ENCODE data around the gene SCNN1B.
"Not testable (repeated sequence)": the region's sequence is repeated elsewhere in the genome, so short reads cannot be mapped to it uniquely, and the experiment has no call there.

The SCNN1B gene

GRCh38 chr16:23395732-23396131, 93.6 kb downstream of the SCNN1B start:
- no peak overlapping the region for H3K27ac ChIP-seq (ENCODE audit: low read depth, low read length, severe bottlenecking)
- no peak overlapping the region for H3K4me3 ChIP-seq (ENCODE audit: extremely low read depth, insufficient read depth, low read length, poor library complexity, severe bottlenecking)
- no peaks in the 10 kb centered on the region for H3K9me3 ChIP-seq (ENCODE audit: control insufficient read depth, low read length)
- peaks cover 48% of the 10 kb centered on the region for H3K36me3 ChIP-seq (ENCODE audit: control insufficient read depth, insufficient read depth, low read length)
- peaks cover 4% of the 10 kb centered on the region for H3K4me1 ChIP-seq (ENCODE audit: control insufficient read depth, insufficient read depth, low read length, poor library complexity, severe bottlenecking)
- whole genome bisulfite sequencing, 2 experiments (ENCODE audit: insufficient coverage in 2 of 2): 91 to 94% methylated on average over 6 of the region's 6 CpGs

- peaks cover 4% of the 10 kb centered on the region for H3K4me1 ChIP-seq (ENCODE audit: control insufficient read depth, insufficient read depth, low read length, poor library complexity, severe bottlenecking)
- H3K9me3 ChIP-seq (ENCODE audit: control insufficient read depth, low read length): no peaks in the 10 kb centered on the region
- WGBS, 2 experiments (ENCODE audit: insufficient coverage in 2 of 2): no CpG with 5 or more reads among the region's 2 CpGs
- no peak overlapping the region for H3K4me3 ChIP-seq (ENCODE audit: extremely low read depth, insufficient read depth, low read length, poor library complexity, severe bottlenecking)
- no peak overlapping the region for H3K27ac ChIP-seq (ENCODE audit: low read depth, low read length, severe bottlenecking)
- peaks cover 33% of the 10 kb centered on the region for H3K36me3 ChIP-seq (ENCODE audit: control insufficient read depth, insufficient read depth, low read length)
Measured at GRCh38 chr16:23397464-23397863, 95.4 kb downstream of the SCNN1B start.

GRCh38 chr16:23398987-23399805, 97.1 kb downstream of the SCNN1B start:
- 25 to 28% methylated on average over 11 to 14 of the region's 17 CpGs for WGBS, 2 experiments (ENCODE audit: insufficient coverage in 2 of 2)
- Histone ChIP-seq H3K27ac (ENCODE audit: low read depth, low read length, severe bottlenecking) (no peak overlapping the region), H3K4me3 (ENCODE audit: extremely low read depth, insufficient read depth, low read length, poor library complexity, severe bottlenecking) (no peak overlapping the region), H3K36me3 (ENCODE audit: control insufficient read depth, insufficient read depth, low read length) (peaks cover 33% of the 10 kb centered on the region), H3K4me1 (ENCODE audit: control insufficient read depth, insufficient read depth, low read length, poor library complexity, severe bottlenecking) (peaks cover 4% of the 10 kb centered on the region), H3K9me3 (ENCODE audit: control insufficient read depth, low read length) (no peaks in the 10 kb centered on the region)

DNA sequence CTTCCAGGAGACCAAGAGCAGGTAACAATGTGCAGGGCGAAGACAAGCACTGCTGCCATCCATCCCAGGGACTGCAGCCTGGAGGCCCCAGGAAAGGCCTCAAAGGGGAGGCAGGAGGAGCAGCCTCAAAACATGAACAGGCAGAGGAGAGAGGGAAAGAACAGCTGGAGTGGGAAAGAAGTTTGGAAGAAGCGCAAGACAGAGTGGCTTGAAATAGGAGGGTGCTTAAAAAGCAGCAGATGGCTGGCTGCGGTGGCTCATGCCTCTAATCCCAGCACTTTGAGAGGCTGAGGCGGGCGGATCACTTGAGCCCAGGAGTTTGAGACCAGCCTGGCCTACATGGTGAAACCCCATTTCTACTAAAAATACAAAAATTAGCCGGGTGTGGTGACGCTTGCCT, 98.3 kb downstream of the SCNN1B start:
- H3K9me3 ChIP-seq (ENCODE audit: control insufficient read depth, low read length); H3K4me3 ChIP-seq (ENCODE audit: extremely low read depth, insufficient read depth, low read length, poor library complexity, severe bottlenecking); H3K27ac ChIP-seq (ENCODE audit: low read depth, low read length, severe bottlenecking); H3K4me1 ChIP-seq (ENCODE audit: control insufficient read depth, insufficient read depth, low read length, poor library complexity, severe bottlenecking): not testable (repeated sequence)
- WGBS, 2 experiments (ENCODE audit: insufficient coverage in 2 of 2): 97 to 100% methylated on average over 3 to 5 of the region's 7 CpGs
- H3K36me3 ChIP-seq (ENCODE audit: control insufficient read depth, insufficient read depth, low read length): peaks cover 44% of the 10 kb centered on the region

DNA sequence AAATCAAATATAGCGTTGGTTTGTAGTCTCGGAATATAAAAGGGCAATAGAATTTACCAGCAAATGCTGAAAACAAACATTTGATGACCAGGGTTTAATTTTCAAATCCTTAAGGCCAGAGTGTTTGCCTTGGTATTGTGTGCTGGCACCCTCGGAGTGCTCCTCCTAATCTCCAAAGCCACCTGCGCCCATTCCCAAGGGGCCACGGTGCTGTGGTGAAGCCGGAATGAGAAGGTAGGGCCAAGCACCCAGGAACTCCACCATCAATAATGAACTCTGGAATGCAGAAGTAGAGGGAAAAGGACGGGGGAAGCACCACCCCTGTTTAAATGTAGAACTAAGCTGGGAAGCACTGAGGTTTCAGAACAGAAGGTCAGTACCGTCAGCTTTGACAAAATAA, 99.0 kb downstream of the SCNN1B start:
- H3K36me3 ChIP-seq (ENCODE audit: control insufficient read depth, insufficient read depth, low read length): peaks cover 50% of the 10 kb centered on the region
- H3K4me3 ChIP-seq (ENCODE audit: extremely low read depth, insufficient read depth, low read length, poor library complexity, severe bottlenecking): no peak overlapping the region

DNA sequence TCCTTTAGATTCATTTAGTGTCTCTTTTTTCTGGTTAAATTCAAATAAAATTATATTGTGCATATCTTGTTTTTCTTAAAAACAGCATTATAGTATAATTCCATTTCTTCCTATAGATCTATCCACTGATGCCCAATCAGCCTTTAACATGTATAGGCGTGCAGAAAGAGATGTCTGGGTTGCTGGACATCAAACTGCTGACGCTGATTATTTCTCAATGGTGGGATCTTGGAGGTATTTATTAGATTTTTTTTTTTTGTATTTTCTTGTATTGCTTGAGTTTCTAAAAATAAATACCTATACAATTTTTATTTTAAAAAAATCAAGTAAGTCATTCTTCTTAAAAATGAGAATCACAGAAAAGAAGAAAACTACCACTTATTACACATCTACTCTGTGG, 100.0 kb downstream of the SCNN1B start:
- H3K4me3 ChIP-seq (ENCODE audit: extremely low read depth, insufficient read depth, low read length, poor library complexity, severe bottlenecking): no peak overlapping the region
- peaks cover 4% of the 10 kb centered on the region for H3K4me1 ChIP-seq (ENCODE audit: control insufficient read depth, insufficient read depth, low read length, poor library complexity, severe bottlenecking)
- H3K9me3 ChIP-seq (ENCODE audit: control insufficient read depth, low read length): no peaks in the 10 kb centered on the region
- no peak overlapping the region for H3K27ac ChIP-seq (ENCODE audit: low read depth, low read length, severe bottlenecking)
- 83 to 100% methylated on average over 2 of the region's 2 CpGs for WGBS, 2 experiments (ENCODE audit: insufficient coverage in 2 of 2)
- peaks cover 58% of the 10 kb centered on the region for H3K36me3 ChIP-seq (ENCODE audit: control insufficient read depth, insufficient read depth, low read length)

More for the DNA sequence above, 99.0 kb downstream of the SCNN1B start:
- Histone ChIP-seq H3K27ac (ENCODE audit: low read depth, low read length, severe bottlenecking) (no peak overlapping the region), H3K4me1 (ENCODE audit: control insufficient read depth, insufficient read depth, low read length, poor library complexity, severe bottlenecking) (peaks cover 4% of the 10 kb centered on the region), H3K9me3 (ENCODE audit: control insufficient read depth, low read length) (no peaks in the 10 kb centered on the region)
- WGBS, 2 experiments (ENCODE audit: insufficient coverage in 2 of 2): 94 to 100% methylated on average over 1 to 2 of the region's 8 CpGs

DNA sequence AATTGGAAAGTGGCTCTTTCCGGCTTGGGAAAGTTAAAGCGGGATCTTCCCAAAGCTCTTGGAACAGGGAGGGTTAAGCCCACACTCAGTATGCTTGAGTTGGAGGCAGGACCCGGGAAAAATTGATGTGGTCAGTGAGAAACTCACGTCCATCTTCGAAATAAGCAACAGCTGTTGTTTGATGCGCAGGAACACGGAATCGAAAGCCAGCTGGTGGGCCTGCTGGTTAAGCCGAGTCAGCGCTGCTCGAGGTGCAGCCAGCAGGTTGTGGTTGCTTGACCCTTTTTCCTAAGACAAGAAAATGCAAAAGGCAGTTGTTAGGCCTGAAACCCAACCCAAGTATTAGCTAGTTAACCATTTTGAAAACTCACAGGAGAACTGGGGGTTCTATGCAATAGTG, 101.4 kb downstream of the SCNN1B start:
- WGBS, 2 experiments (ENCODE audit: insufficient coverage in 2 of 2): 89 to 96% methylated on average over 11 of the region's 11 CpGs
- Histone ChIP-seq H3K27ac (ENCODE audit: low read depth, low read length, severe bottlenecking) (no peak overlapping the region), H3K36me3 (ENCODE audit: control insufficient read depth, insufficient read depth, low read length) (peaks cover 45% of the 10 kb centered on the region), H3K4me3 (ENCODE audit: extremely low read depth, insufficient read depth, low read length, poor library complexity, severe bottlenecking) (no peak overlapping the region), H3K4me1 (ENCODE audit: control insufficient read depth, insufficient read depth, low read length, poor library complexity, severe bottlenecking) (peaks cover 4% of the 10 kb centered on the region), H3K9me3 (ENCODE audit: control insufficient read depth, low read length) (no peaks in the 10 kb centered on the region)

DNA sequence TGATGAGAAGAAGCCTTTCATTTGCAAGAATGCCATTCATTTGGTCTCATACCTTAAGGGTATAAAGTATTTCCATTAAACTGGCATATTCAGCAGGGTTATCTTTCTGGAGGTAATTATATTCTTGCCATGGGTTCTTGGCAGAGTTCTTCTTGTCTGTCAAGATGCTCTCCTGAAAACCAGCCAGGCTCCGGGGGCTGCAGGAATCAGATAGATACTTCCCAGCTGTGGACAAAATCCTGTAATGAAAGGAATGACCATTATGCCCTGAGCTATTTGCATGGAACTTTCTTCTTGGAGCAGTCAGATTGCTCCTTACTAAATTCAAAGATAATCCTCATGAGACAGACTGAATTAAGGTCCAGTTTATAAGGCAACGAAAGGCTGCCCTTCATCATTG, 103.9 kb downstream of the SCNN1B start:
- no peaks in the 10 kb centered on the region for H3K9me3 ChIP-seq (ENCODE audit: control insufficient read depth, low read length)
- H3K4me1 ChIP-seq (ENCODE audit: control insufficient read depth, insufficient read depth, low read length, poor library complexity, severe bottlenecking): peaks cover 5% of the 10 kb centered on the region
- H3K27ac ChIP-seq (ENCODE audit: low read depth, low read length, severe bottlenecking): no peak overlapping the region
- 86 to 100% methylated on average over 1 to 2 of the region's 2 CpGs for WGBS, 2 experiments (ENCODE audit: insufficient coverage in 2 of 2)
- H3K4me3 ChIP-seq (ENCODE audit: extremely low read depth, insufficient read depth, low read length, poor library complexity, severe bottlenecking): no peak overlapping the region
- H3K36me3 ChIP-seq (ENCODE audit: control insufficient read depth, insufficient read depth, low read length): peaks cover 45% of the 10 kb centered on the region

DNA sequence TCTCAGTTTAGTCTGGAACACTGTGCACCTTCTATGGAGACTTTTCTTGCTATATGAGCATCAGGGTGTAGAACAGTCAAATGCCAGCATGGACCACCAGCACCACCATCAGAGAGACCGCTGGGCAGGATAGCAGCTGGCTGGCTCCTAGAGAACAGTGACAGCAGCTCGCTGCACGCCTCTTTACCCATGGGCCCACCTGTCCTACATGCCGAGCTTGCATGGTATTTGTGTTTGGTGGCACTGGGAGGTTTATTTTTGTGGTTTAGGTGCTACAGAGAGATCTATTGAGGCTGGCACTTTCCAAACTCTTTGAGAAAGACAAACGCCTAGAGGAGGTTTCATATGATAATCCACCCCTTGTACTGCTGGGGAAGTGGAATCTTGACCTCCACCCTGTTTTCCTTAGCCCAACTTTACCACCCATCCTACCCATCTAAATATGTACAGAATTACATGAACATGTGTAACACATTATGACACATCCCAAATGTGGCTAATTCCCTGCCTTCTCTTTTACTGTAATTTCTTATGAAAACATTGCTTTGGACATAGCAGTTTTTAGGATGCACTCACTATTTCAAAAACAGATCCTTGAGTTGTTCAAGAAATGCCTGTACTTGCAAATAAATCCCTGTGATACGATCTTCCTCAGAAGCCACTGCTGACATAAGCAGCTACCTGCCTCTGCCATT, 104.6 kb downstream of the SCNN1B start:
- no peak overlapping the region for H3K27ac ChIP-seq (ENCODE audit: low read depth, low read length, severe bottlenecking)
- WGBS, 2 experiments (ENCODE audit: insufficient coverage in 2 of 2): 93 to 94% methylated on average over 2 to 5 of the region's 6 CpGs
- no peaks in the 10 kb centered on the region for H3K9me3 ChIP-seq (ENCODE audit: control insufficient read depth, low read length)
- H3K4me3 ChIP-seq (ENCODE audit: extremely low read depth, insufficient read depth, low read length, poor library complexity, severe bottlenecking): no peak overlapping the region
- peaks cover 52% of the 10 kb centered on the region for H3K36me3 ChIP-seq (ENCODE audit: control insufficient read depth, insufficient read depth, low read length)
- H3K4me1 ChIP-seq (ENCODE audit: control insufficient read depth, insufficient read depth, low read length, poor library complexity, severe bottlenecking): peaks cover 5% of the 10 kb centered on the region

GRCh38 chr16:23407436-23408127, 105.5 kb downstream of the SCNN1B start:
- H3K9me3 ChIP-seq (ENCODE audit: control insufficient read depth, low read length): no peaks in the 10 kb centered on the region
- peaks cover 5% of the 10 kb centered on the region for H3K4me1 ChIP-seq (ENCODE audit: control insufficient read depth, insufficient read depth, low read length, poor library complexity, severe bottlenecking)
- no peak overlapping the region for H3K4me3 ChIP-seq (ENCODE audit: extremely low read depth, insufficient read depth, low read length, poor library complexity, severe bottlenecking)
- peaks cover 53% of the 10 kb centered on the region for H3K36me3 ChIP-seq (ENCODE audit: control insufficient read depth, insufficient read depth, low read length)
- WGBS, 2 experiments (ENCODE audit: insufficient coverage in 2 of 2): 88 to 93% methylated on average over 5 to 7 of the region's 9 CpGs
- no peak overlapping the region for H3K27ac ChIP-seq (ENCODE audit: low read depth, low read length, severe bottlenecking)

All from mesodermal cell (in vitro differentiated cells).